ENCODE results near the gene ABCC11. TPM values are rescaled to one million over a fixed set of nuclear protein-coding genes. Genes with fewer than 3 reads are reported as not detected.

Gene ABCC11
- under 1 TPM in 3 of 4 donors, not detected in 1; 0.09 to 0.57 (median 0.19) TPM for total RNA-seq

DNA sequence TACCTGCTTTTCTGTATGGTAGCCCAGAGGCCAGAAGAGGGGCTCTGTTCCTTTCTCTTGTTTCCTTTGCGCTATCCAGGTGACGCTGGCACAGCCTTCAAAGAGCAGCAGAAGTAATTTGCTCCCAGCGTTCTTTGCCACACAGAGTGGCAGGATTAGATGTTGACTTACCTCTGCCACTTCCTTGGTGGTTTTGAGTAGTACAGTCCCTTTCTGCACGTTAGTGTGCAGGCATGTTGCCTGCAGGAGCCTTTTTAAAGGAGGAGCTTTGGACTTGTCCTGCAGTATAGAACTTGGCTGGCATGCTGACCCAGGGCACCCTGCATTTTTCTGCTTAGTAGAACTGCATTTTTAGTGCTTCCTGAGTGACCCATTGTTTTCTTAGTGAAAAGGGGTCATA lies at the start of gene ABCC11:
Gene ABCC11 (minus strand): TSS at position 229 of the 400 bp plus-strand sequence. CDS start 15,618 bp downstream, outside the sequence.
- Histone ChIP-seq H3K36me3 (peaks cover 0 to 6% (median 0%) of the 10 kb centered on the region in 3 donors), H3K4me1 (peaks cover 29 to 71% (median 29%) of the 10 kb centered on the region in 3 donors), H3K9me3 (no peaks in the 10 kb centered on the region), H3K27me3 (no peaks in the 10 kb centered on the region), H3K4me3 (no peak within 1 kb of the TSS), H3K27ac (peak within 1 kb of the TSS in 1 of 4 donors; percentile 86)
- TF ChIP-seq, protein P1, sequence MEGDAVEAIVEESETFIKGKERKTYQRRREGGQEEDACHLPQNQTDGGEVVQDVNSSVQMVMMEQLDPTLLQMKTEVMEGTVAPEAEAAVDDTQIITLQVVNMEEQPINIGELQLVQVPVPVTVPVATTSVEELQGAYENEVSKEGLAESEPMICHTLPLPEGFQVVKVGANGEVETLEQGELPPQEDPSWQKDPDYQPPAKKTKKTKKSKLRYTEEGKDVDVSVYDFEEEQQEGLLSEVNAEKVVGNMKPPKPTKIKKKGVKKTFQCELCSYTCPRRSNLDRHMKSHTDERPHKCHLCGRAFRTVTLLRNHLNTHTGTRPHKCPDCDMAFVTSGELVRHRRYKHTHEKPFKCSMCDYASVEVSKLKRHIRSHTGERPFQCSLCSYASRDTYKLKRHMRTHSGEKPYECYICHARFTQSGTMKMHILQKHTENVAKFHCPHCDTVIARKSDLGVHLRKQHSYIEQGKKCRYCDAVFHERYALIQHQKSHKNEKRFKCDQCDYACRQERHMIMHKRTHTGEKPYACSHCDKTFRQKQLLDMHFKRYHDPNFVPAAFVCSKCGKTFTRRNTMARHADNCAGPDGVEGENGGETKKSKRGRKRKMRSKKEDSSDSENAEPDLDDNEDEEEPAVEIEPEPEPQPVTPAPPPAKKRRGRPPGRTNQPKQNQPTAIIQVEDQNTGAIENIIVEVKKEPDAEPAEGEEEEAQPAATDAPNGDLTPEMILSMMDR (IDR thresholded peaks at IDR 0.05) = no peak
- TF ChIP-seq POLR2A (IDR thresholded peaks at IDR 0.05) = no peak
- 26 to 28% methylated on average over 4 of the region's 4 CpGs for WGBS, 2 donors
- intact Hi-C loops (cut with DNase I) = no loop called here
- DNase-seq = no peak

DNA sequence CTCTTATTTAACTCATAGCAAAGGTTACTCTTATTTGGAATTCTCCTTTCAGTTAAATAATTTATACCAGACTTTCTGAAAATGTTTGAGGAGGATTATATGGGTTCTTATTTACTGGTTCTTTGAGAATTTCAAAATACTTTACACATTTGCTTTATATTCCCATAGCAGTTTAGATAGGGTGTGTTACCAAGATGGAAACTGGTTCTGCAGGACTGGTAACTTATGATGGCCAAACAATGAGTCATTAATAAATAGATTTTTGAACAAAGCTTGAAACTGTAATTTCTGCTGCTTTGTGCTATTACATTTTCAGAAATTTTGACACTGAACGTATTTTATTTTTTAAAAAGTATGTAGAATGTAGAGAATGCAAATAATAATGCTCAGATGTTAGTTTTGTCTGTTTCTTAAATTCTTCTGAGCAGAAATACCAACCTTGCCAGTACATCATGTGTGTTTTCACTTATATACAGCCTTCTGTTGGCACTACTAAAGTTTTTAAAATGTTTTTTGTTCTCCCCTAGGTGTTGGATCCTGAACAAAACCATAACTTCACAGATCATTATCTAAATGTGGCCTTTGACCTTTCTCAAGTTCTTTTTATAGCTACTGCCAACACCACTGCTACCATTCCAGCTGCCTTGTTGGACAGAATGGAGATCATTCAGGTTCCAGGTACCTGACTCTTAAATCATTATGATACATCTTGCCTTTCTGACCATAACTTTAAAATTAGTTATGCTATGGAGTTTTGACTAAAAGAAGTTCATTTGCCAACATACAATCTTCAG lies 48.3 kb upstream of the ABCC11 start:
- DNase-seq = no peak

DNA sequence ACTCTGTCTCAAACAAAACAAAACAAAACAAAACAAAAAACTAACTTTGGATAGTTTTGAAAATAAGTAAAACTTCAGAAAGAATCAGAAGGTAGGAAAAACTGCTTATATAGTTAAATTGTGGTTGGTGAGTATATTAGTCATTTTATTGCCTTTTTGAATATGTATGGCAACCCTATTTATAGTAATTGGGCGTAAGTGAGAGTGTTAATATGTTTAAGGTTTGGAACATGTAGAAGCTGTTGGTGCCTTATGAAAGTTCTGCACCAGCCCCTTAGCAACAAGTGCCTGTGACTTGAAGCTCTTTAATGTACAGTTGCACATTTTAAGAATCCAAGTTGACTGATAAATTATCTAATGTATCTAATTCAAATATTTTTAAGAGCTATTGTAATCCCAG lies 47.4 kb upstream of the ABCC11 start:
- TF ChIP-seq, protein P1 (IDR thresholded peaks at IDR 0.05) = no peak
- TF ChIP-seq POLR2A (IDR thresholded peaks at IDR 0.05) = no peak
- Histone ChIP-seq H3K4me1 (peaks cover 0 to 51% (median 10%) of the 10 kb centered on the region in 3 donors), H3K27ac (peak overlapping the region in 3 of 4 donors; percentile 57 to 79 (median 76)), H3K36me3 (peaks cover 0 to 56% (median 5%) of the 10 kb centered on the region in 3 donors), H3K4me3 (no peak overlapping the region), H3K27me3 (no peaks in the 10 kb centered on the region), H3K9me3 (no peaks in the 10 kb centered on the region)
- intact Hi-C loops (cut with DNase I) = no loop called here
- no peak for DNase-seq
- WGBS, 2 donors = 44 to 61% methylated on average over 1 of the region's 1 CpG

More for the DNA sequence above, 48.3 kb upstream of the ABCC11 start:
- 40 to 59% methylated on average over 1 of the region's 1 CpG for whole genome bisulfite sequencing, 2 donors
- no peaks in the 10 kb centered on the region for H3K27me3 ChIP-seq
- no peak overlapping the region for H3K4me3 ChIP-seq
- intact Hi-C loops (cut with DNase I) = no loop called here
- no peak for TF ChIP-seq POLR2A (IDR thresholded peaks at IDR 0.05)
- TF ChIP-seq, protein P1 (IDR thresholded peaks at IDR 0.05) = no peak
- H3K36me3 ChIP-seq = peaks cover 0 to 58% (median 5%) of the 10 kb centered on the region in 3 donors
- peak overlapping the region; percentile 0 to 79 (median 66) for H3K27ac ChIP-seq
- H3K9me3 ChIP-seq = no peaks in the 10 kb centered on the region
- H3K4me1 ChIP-seq = peaks cover 0 to 48% (median 10%) of the 10 kb centered on the region in 3 donors

DNA sequence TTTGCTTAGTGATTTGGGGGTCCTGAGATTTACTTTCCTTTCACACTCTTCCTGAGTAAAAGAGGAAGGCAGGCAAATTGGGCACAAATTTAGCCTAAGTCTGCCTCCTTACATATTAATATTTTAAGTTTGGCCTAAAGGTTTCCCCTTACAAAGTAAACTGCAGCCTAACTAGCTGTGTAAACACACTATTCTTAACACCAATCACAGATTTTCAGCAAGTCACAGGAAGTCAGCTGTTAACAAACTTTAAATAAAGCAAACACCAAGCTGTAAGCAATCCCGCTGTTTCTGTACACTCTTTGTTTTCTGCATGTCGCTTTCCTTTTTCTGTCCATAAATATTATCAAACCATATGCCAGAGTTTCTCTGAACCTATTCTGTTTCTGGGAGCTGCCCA lies 45.1 kb upstream of the ABCC11 start:
- TF ChIP-seq POLR2A (IDR thresholded peaks at IDR 0.05) = no peak
- TF ChIP-seq, protein P1 (IDR thresholded peaks at IDR 0.05) = no peak
- Histone ChIP-seq H3K9me3 (peaks cover 0 to 1% (median under 1%) of the 10 kb centered on the region in 3 donors), H3K27me3 (no peaks in the 10 kb centered on the region), H3K4me3 (no peak overlapping the region), H3K4me1 (peaks cover 0 to 51% (median 10%) of the 10 kb centered on the region in 3 donors), H3K27ac (no peak overlapping the region), H3K36me3 (peaks cover 0 to 59% (median 3%) of the 10 kb centered on the region in 3 donors)
- no peak for DNase-seq
- 72 to 87% methylated on average over 2 of the region's 2 CpGs for WGBS, 2 donors
- intact Hi-C loops (cut with DNase I) = no loop called here

DNA sequence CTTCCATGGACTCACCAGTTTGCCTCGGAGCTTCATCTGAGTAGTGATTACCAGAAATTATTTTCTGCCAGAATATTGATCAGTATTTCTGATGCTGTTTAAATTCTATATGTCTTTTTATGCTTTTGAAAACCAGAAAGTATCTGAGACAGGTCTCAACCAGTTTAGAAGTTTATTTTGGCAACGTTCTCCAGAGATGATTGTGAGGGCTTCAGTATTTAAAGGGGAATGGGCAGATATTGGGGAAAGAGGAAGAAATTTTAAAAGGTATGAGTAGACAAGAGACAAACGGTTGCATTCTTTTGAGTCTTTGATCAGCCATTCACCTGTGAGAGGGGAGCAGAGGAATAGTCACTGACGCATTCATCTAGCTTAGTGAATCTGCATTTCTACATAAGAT lies 44.4 kb upstream of the ABCC11 start:
- H3K27ac ChIP-seq = peak overlapping the region in 2 of 4 donors; percentile 26 to 51

More for the DNA sequence above, 44.4 kb upstream of the ABCC11 start:
- 45 to 47% methylated on average over 4 of the region's 4 CpGs for WGBS, 2 donors
- peaks cover 1 to 59% (median 3%) of the 10 kb centered on the region in 3 donors for H3K36me3 ChIP-seq
- TF ChIP-seq, protein P1 (IDR thresholded peaks at IDR 0.05) = no peak
- no peak for TF ChIP-seq POLR2A (IDR thresholded peaks at IDR 0.05)
- no peak overlapping the region for H3K4me3 ChIP-seq
- intact Hi-C loops (cut with DNase I) = no loop called here
- peaks cover 3 to 8% (median 7%) of the 10 kb centered on the region in 3 donors for H3K9me3 ChIP-seq
- no peaks in the 10 kb centered on the region for H3K27me3 ChIP-seq
- H3K4me1 ChIP-seq = peaks cover 0 to 51% (median 10%) of the 10 kb centered on the region in 3 donors
- no peak for DNase-seq
